SHP77 treated with DMSO at 0.1 percent for 48 hours (cell line): ENCODE measurements around the gene HNRNPA3.

Source experiments
- DNase-seq: peaks from one replicate; lab custom pipeline; 2025; lab: John Stamatoyannopoulos, UW

The HNRNPA3 gene

GRCh38 chr2:177271981-177272666 is 59.5 kb downstream of the HNRNPA3 start:
- no peak for DNase-seq

DNA sequence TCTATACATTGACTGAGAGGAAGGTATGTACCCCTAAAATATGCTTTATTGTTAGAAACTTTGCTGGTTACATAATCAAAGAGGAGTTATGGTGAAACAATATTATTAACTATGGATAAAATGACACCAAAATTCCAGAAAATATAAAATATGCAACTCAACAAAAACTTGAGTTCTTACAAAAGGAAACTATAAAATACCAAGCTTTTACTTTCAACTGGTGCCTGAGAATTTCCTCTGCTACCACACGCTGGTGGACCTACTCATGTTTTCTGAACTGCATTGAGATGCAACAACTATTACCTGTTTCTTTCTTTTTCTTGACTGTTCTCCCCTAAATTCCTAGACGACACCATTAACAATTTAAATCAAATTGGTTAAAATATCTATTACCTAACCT is 60.2 kb downstream of the HNRNPA3 start:
- no peak for DNase-seq

DNA sequence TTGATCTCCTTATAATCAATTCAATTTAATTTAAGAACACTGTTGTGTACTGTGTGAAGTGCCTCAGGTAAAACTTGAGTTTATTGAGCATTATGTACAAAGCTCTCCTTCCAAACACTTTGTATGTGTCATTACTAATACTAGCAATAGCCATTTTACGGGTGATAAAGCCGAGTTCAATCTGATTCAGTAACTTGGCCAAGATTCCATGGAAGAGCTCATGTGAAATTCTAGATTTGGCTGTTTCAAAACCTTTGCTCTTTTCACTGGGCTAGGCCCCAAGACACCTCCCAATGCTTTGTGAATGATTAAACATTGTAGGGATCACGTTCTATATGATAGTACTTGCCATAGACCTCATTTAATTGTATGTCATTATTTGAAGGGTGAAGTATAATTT is 60.8 kb downstream of the HNRNPA3 start:
- no peak for DNase-seq
